SU-DHL-6 (cell line): ENCODE data around the gene KCNH6.

Experiments
- H2AFZ ChIP-seq: fragments of 200-600 bp; sonication (generic); 2 replicates; pipeline ENCODE4 v1.6.1; 2014; ENCODE audit warnings: low read depth, mild to moderate bottlenecking, moderate library complexity, mixed read lengths, antibody characterized with exemption, low read length; ENCODE audit not compliant: severe bottlenecking
- H3F3A ChIP-seq: fragments of 200-600 bp; shearing (Covaris generic); 2 replicates; pipeline ENCODE4 v1.6.0; 2016; ENCODE audit warnings: antibody characterized with exemption, mild to moderate bottlenecking; ENCODE audit not compliant: insufficient read depth
- H3K27ac ChIP-seq: fragments of 200-600 bp; sonication (generic); 2 replicates; pipeline ENCODE4 v1.5.1; 2016; ENCODE audit warnings: low read depth, mild to moderate bottlenecking, low read length, moderate library complexity, mixed read lengths
- H3K27me3 ChIP-seq: fragments of 200-600 bp; sonication (generic), shearing (Covaris generic); 2 replicates; pipeline ENCODE4 v1.6.0; 2014; ENCODE audit warnings: mild to moderate bottlenecking, low read length
- H3K36me3 ChIP-seq: fragments of 200-600 bp; sonication (generic); 2 replicates; pipeline ENCODE4 v1.6.1; 2014; ENCODE audit warnings: mild to moderate bottlenecking, low read length, mixed read lengths
- H3K4me2 ChIP-seq: fragments of 300-600, 200-600 bp; shearing (Covaris generic), sonication (generic); 2 replicates; pipeline ENCODE4 v1.6.0; 2014; ENCODE audit warnings: low read length, low read depth, mild to moderate bottlenecking; ENCODE audit not compliant: poor library complexity, severe bottlenecking
- H3K4me3 ChIP-seq: fragments of 200-600 bp; sonication (generic); 2 replicates; pipeline ENCODE4 v1.5.1; 2014; ENCODE audit warnings: antibody characterized with exemption, low read length, mild to moderate bottlenecking, mixed read lengths; ENCODE audit not compliant: insufficient read depth, poor library complexity, severe bottlenecking
- H3K79me2 ChIP-seq: fragments of 200-600 bp; sonication (generic); 2 replicates; pipeline ENCODE4 v1.6.1; 2014; ENCODE audit warnings: mild to moderate bottlenecking, low read length, moderate library complexity; ENCODE audit not compliant: insufficient read depth
- H3K9ac ChIP-seq: fragments of 200-600 bp; sonication (generic); 2 replicates; pipeline ENCODE4 v1.7.0; 2014; ENCODE audit warnings: mild to moderate bottlenecking, low read length
- H3K9me2 ChIP-seq: fragments of 200-600 bp; sonication (generic); replicated peaks from 2 replicates; pipeline ENCODE4 v1.6.1; 2014; ENCODE audit warnings: low read length; ENCODE audit not compliant: insufficient read depth
- H3K9me3 ChIP-seq: fragments of 200-600 bp; sonication (generic); 2 replicates; pipeline ENCODE4 v1.6.1; 2014; ENCODE audit warnings: low read length, mixed read lengths; ENCODE audit not compliant: insufficient read depth
- H4K20me1 ChIP-seq: fragments of 200-600 bp; sonication (generic); 2 replicates; pipeline ENCODE4 v1.6.1; 2014; ENCODE audit warnings: low read depth, mild to moderate bottlenecking, antibody characterized with exemption, low read length, moderate library complexity, mixed read lengths
- CTCF ChIP-seq: fragments of 200-600 bp; sonication (generic); IDR thresholded peaks from one replicate; pipeline ENCODE4 v1.5.1; 2017; ENCODE audit warnings: antibody characterized with exemption, mild to moderate bottlenecking, low read length, moderate library complexity; ENCODE audit not compliant: insufficient read depth, poor library complexity, severe bottlenecking
- EZH2phosphoT487 ChIP-seq: fragments of 200-600 bp; sonication (generic), shearing (Covaris generic); conservative IDR thresholded peaks from 2 replicates; pipeline ENCODE4 v1.6.1; 2018; ENCODE audit warnings: mild to moderate bottlenecking, antibody characterized with exemption, low read length, moderate library complexity, mixed read lengths

The KCNH6 gene

GRCh38 chr17:63517825-63518534 lies 5.2 kb upstream of the KCNH6 start:
- Histone ChIP-seq H3K9me3 (no peaks in the 10 kb centered on the region), H3K36me3 (no peaks in the 10 kb centered on the region), H3K9me2 (no peaks in the 10 kb centered on the region), H3F3A (no peaks in the 10 kb centered on the region), H3K4me3 (no peak overlapping the region), H3K9ac (no peak overlapping the region), H4K20me1 (no peaks in the 10 kb centered on the region), H3K27me3 (no peaks in the 10 kb centered on the region; the same call in 1 of the 2 replicates), H3K79me2 (no peaks in the 10 kb centered on the region), H3K27ac (no peak overlapping the region), H3K4me2 (no peak overlapping the region), H2AFZ (no peak overlapping the region)
- TF ChIP-seq CTCF (no peak), EZH2phosphoT487 (no peak)

DNA sequence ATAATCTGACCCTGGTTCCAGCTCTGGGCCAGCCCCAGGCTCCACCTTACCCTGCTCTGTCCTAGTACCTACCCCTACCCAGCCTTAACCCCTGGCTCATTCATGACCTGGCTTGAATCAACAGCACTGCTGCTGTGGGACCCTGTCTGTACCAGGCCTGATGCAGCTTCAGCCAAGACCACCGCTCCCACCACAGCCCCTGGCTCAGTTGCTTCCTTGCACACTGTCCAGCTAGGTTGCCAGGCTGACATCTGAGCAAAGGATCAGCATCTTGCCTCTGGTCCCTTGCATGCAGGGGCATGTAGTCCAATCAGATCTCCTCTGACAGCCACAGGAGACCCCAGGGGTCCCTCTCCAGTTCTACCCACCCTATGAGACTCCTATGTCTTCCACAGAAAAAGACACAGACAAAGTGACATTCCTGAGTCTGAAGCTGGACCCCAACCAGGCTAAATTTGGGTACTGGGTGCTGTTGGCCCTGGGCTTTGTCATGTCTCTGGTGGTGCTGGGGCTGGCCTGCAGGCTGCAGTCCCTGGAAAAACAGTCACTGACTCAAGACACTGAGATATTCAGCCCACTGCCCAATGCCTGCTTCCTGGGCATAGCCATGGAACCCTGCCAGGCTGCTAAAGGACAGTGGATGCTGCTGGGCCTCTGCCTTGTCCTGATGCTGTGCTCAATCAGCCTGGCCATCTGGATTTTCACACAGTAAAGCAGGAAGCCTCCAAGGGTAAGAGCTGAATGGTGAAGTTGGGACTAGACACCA lies 3.9 kb upstream of the KCNH6 start:
- H3K4me2 ChIP-seq = no peak overlapping the region
- H3K79me2 ChIP-seq = no peaks in the 10 kb centered on the region
- no peaks in the 10 kb centered on the region for H3F3A ChIP-seq
- TF ChIP-seq CTCF = no peak
- TF ChIP-seq EZH2phosphoT487 = no peak
- no peaks in the 10 kb centered on the region for H3K36me3 ChIP-seq
- no peak overlapping the region for H3K27ac ChIP-seq
- no peaks in the 10 kb centered on the region for H4K20me1 ChIP-seq
- H3K4me3 ChIP-seq = no peak overlapping the region
- H3K9me3 ChIP-seq = no peaks in the 10 kb centered on the region
- no peaks in the 10 kb centered on the region; the same call in 1 of the 2 replicates for H3K27me3 ChIP-seq
- no peaks in the 10 kb centered on the region for H3K9me2 ChIP-seq
- H2AFZ ChIP-seq = no peak overlapping the region
- no peak overlapping the region for H3K9ac ChIP-seq

DNA sequence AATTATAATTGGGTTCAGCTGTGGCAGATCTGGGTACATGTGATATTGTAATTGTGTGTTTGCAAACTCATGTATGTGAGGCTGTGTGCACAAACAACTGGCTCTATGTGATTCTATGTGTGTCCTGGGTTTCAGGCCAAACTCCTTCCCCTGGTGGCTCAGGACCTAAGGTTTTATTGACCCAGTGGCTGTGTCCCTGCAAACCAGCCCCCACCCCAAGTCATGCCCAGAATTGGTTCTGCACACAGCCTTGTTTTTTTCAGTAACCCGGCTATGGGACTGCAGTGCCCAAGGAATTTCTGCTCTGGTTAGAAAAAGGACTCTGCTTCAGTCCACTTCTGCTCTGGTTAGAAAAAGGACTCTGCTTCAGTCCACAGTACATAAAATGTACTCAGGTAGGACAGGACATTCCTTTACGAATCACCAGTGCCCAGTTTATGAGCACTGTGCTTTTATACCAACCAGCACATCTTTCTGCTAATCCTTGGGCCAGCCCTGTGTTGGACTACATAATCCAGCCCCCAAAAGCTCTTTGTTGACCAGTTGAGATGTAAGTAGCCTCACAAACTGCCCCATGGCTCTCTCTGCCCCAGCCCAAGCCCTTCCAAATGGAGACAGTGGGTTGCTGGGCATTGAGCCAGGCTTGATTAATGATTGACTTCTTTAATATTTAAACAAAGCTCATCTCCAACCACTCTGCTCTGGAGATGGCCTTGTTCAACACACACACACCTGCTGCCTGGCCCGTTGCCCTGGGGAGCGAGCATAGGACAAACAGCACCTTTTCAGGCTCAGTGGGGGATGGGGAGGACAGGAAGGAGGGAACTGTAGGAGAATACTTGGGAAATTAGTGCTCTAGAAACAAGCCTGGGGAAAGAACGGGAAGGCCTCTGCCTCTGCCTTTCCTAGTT lies 2.9 kb upstream of the KCNH6 start:
- Histone ChIP-seq H3K9me2 (no peaks in the 10 kb centered on the region), H3K4me3 (no peak overlapping the region), H3F3A (no peaks in the 10 kb centered on the region), H2AFZ (no peak overlapping the region), H3K27me3 (no peaks in the 10 kb centered on the region; the same call in 1 of the 2 replicates), H3K79me2 (no peaks in the 10 kb centered on the region), H3K9me3 (no peaks in the 10 kb centered on the region), H3K27ac (no peak overlapping the region), H3K9ac (no peak overlapping the region), H4K20me1 (no peaks in the 10 kb centered on the region), H3K4me2 (no peak overlapping the region), H3K36me3 (no peaks in the 10 kb centered on the region)
- TF ChIP-seq CTCF (no peak), EZH2phosphoT487 (no peak)
